Hippocampal formation (tissue), 2 donors: ENCODE measurements around the gene WDR73.
"Not testable (repeated sequence)": the region's sequence is repeated elsewhere in the genome, so short reads cannot be mapped to it uniquely, and the experiment has no call there.

Source experiments
- DNase-seq, 2 donors: peaks; one replicate each; lab custom pipeline; 2025; lab: John Stamatoyannopoulos, UW

The WDR73 gene

DNA sequence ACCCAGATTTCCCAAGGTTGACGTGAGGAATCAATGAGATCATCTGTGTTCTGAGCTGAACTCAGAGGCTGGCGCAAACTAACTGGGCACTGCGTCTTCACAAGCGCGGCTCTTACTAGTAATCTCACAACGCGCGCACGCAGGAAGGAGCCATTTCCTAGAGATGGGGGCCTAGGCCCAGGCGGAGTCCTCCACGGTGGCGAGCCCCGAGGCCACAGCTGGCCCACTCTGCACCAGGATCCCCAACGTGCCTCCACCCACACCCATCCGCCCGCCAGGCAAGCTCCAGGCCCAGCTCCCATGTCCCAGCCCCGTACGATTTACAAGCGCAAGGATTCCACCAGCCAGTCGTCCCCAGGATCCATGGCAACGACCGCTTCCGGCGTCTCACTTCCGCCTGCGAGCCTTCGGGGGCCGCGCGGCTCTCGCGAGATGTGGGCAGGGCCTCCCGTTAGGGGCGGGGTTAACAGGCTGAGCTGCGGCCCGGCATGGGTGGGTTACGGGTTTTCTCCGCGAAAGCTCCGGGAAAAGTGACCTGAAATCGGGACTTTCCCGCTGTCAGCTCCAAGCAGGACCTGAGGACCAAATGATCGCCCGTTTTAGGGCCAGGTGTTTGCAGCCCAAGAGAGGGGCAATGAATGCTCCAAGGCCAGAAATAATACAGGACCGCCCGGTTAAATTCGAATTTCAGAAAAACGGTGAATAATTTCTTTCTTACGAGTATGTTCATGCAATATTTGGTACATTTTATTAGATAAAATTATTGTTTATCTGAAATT is at the start of gene WDR73:
TSS of gene WDR73 (minus strand) at position 374 of the 779 bp plus-strand sequence. CDS start at position 365, 9 bp downstream.
- peak; percentile 94 to 99 for DNase-seq

DNA sequence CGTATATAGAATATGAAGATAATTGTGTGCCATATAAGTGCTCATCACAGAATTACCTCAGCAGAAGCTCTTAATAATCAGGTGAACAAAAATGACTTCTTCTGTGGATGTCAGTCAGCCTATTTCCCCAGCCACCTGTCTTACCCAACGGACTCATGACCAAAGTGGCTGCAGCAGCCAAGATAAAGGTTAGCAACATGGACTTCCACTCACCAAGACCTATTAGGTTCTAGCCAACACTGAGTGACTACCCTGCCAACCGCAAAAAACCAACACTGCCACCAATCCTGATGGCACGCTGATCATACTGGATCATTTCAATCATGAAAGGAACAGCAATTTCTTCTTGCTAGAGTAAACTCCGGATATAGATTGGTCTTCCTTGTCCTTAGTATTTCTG is 49.7 kb upstream of the WDR73 start:
- no peak for DNase-seq

DNA sequence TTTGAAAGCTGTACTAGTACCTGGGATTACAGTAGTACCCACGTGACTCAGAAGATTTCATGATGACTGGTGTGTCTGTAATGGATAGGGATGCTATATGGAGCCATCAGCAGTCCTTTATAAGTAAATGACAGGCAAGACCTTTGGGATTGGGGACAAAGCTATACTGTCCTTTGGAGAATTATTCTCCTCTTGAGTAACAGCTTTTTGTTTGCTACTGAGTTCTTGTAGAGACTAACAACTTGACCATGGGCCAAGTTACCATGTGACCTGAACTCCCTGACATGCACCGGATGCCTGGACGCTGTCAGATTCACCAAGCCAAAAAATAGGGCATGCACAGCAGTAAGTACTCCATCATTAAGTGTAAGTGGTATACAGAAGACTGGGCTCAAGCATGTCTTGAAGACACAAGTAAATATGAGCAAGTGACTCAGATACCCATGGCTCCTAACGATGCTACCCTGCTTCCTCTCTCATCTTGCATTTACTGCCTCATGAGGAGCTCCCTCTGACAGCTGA is 48.9 kb upstream of the WDR73 start:
- DNase-seq, result peak in 1 of 2 donors; percentile 30

DNA sequence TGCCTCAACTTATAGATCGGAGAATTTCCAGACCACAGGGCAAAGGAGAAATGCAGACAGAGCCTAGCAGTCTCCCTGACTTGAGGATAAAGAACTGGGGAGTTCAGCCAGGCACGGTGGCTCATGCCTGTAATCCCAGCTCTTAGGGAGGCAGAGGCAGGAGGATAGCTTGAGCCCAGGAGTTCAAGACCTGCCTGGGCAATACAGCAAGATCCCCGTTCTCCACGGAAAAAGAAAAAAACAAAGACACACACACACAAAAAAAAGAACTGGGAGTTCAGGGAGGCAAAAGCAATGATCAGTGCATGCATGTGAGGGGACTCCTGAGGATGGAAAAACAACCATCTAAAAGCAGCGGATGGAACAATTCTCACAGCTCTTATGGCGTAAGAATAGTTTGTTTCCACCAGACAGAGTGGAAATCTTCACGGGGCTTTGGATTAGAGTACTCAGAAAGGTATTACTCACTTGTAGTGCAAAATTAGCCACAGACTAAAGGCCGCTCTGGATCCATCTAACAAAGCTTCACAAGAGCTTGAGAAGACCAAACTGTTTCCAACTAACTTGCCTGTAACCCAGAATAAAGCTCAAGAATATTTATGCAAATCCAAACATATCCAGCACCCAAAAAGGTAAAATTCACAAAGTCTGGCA is 45.6 kb upstream of the WDR73 start:
- no peak for DNase-seq

DNA sequence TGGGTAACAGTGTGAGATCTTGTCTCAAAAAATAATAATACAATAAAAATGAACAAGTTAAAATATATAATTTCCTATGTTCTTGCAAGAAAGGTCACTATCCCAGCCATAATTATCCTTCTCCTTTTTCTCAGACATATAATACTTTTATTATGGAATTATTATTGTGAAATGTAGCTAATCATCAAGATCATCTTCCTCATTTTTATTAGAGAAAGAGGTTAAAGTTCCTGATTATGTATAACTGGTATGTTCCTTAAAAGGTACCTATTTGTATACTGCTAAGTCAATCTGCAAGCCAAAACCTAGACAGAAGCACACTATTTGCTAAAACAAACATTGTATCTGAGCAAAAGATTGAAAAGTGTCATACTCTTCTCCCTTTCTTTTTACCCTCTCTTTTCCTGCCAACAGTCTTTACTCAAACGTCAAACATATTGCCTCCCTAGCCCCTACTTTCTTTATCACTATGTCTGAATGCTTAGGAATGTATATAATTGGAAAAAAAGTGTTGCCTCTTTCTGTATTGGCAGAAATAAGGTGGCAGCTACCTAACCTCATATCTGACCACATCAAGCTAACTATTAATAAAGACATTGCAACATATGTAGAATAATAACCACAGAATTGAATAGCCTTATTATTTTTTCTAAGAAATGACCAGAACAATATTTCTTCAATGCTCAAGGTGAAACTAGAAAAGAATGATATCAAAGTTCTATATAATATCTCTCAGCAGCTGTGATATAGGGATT is 43.3 kb upstream of the WDR73 start:
- DNase-seq, result no peak

DNA sequence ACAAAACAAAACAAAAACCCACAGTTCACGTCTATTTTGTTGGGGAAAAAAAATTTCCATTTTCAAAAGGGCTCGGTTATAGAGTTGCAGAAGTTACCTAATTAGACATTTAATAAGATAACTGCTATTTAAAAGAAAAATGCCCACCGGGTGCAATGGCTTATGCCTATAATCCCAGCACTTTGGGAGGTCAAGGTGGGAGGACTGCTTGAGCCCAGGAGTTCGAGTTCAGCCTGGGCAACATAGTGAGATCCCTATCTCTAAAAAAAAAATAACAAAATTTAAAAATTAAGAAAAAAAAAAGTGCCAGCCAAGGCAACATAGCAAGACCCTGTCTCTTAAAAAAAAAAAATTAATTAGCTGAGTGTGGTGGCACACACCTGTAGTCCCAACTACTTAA is 42.7 kb upstream of the WDR73 start:
- DNase-seq, result no peak

DNA sequence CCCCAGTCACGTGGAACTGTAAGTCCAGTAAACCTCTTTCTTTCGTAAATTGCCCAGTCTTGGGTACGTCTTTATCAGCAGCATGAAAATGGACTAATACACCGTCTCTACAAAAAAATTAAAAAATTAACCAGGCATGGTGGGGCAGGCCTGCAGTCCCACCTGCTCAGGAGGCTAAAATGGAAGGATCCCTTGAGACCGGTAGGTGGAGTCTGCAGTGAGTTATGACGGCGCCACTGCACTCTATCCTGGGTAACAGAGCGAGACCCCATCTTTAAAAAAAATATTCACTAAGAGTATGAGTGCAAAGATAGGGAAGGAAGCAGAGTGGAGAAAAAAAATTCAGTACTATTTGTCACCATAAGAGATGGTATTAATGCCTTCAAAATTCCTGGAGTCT is 36.3 kb upstream of the WDR73 start:
- no peak for DNase-seq

DNA sequence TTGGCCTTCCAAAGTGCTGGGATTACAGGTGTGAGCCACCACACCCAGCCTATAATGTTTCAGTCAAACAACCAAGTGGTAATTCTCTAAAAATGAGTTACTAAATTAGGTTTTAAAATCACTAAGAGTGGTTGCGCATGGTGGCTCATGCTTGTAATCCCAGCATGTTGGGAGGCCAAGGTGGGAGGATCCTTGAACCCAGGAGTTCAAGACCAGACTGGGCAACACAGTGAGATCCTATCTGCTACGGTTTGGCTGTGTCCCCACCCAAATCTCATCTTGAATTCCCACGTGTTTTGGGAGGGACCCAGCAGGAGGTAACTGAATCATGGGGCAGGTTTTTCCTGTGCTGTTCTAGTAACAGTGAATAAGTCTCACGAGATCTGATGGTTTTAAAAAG is 35.8 kb upstream of the WDR73 start:
- DNase-seq, result no peak

DNA sequence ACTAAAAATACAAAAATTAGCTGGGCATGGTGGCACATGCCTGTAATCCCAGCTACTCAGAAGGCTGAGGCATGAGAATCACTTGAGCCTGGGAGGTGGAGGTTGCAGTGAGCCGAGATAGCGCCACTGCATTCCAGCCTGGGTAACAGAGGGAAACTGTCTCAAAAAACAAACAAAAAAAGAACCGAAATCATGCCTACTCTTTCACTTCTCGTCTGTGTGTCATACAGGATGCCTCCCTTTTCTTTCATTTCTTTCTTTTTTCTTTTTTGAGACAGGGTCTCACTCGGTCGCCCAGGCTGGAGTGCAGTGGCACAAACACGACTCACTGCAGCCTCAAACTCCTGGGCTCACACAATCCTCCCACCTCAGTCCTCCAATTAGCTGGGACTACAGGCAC is 32.4 kb upstream of the WDR73 start:
- not testable (repeated sequence) for DNase-seq

DNA sequence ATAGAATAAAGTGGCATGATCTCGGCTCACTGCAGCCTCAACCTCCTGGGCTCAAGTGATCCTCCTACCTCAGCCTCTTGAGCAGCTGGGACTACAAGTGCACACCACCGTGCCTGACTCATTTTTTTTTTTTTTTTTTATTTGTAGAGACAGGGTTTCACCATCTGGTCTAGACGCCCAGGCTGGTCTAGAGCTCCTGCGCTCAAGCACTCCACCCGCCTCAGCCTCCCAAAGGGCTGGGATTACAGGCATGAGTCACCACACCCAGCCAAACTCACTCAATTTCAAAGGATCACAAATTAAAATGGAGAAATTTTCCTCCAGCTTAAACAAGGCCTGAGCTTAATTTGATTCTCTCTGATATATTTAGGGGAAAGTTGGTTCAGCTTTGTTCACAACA is 31.2 kb upstream of the WDR73 start:
- no peak for DNase-seq

DNA sequence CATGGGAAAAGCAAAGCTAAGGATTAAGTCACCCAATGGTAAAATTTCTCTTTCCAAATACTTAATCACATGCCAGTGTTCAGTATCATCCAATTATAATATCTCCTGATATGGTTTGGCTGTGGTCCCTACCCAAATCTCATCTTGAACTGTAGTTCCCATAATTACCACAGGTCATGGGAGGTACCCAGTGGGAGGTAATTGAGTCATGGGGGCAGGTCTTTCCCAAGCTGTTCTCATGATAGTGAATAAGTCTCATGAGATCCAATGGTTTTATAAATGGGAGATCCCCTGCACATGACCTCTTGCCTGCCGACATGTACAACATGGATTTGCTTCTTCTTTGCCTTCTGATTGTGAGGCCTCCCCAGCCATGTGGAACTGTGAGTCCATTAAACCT is 30.0 kb upstream of the WDR73 start:
- DNase-seq, result no peak

DNA sequence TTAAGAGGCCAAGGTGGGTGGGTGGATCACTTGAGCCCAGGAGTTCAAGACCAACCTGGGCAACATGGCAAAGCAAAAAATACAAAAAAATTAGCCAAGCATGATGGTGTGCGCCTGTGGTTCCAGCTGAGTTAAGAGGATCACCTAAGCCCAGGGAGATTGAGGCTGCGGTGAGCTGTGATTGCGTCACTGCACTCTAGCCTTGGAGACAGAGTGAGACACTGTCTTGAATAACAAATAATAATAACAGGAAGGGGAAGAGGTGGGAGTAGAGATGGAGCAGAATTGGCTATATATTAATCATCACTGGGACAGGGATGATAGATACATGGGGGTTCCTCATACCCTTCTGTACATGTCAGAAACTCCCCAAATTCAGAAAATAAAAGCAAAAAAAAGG is 27.7 kb upstream of the WDR73 start:
- no peak for DNase-seq

DNA sequence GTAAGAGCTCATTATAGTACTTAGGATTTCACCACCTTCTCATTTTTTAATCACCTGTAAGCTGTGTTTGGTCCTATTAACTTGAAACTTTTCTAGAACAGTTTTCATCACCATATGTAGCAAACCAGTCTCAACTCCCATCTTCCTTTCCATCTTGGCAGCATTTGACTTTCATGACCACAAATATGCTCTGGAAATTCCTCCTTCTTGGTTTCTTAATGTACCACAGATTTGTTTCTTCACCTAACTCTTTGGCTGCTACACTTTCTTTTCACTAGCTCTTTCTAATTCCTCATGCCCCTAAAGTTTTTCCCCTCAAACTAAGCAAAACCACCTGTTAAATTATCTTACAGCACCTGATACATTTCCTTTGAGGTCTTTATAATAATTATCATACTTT is 17.1 kb upstream of the WDR73 start:
- DNase-seq, result no peak

DNA sequence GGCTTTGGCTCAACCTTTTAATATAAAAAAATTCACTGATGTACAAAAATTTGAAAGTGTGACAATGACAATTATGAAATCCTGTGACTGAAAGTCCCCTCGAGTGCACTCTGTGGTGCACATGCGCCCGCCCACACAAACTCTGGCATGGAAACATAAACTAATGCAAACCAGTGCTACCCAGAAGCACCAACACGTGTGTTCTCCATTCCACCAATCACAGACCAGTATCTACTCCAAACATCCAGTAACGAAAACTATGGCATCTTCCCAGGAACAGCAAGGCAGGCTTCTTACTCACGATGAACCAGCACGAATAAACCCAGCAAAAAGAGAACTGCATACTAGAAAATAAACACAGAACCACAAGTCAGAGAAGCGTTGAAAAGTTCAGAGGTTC is 15.6 kb upstream of the WDR73 start:
- DNase-seq, result no peak

DNA sequence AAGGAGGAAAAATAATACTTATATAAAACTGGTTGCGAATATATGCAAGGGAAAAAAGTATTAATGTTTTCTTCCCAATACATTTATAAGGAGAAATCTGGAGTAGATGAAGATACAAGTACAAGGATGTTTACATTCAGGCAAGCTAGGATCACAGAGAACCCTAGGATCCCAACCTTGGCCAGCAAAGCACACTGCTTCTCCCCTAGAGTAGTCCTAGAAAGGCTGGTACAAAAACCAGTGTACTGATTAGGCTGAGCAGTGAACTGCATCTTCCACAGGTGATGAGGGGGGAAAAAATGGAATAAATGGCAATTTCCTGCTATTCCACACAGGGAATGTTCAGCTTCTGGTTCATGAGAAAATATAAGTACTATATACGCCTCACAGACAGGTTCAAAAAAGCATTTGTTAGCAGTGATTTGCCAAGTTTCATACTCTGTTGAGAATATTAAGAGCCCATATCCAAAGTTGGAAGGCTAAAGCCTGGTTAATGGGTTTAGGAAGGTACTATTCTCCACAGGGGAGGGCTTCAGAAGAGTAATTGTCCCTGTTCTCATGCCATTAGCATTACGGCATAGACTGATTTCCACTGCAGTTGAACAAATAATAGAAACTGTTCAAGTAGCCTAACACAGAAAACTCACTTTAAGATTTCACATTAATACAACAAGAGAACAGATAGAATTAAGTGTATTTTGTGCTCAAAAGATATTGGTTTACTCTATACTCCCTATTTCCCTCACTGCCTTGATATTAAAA is 14.3 kb upstream of the WDR73 start:
- DNase-seq, result no peak

DNA sequence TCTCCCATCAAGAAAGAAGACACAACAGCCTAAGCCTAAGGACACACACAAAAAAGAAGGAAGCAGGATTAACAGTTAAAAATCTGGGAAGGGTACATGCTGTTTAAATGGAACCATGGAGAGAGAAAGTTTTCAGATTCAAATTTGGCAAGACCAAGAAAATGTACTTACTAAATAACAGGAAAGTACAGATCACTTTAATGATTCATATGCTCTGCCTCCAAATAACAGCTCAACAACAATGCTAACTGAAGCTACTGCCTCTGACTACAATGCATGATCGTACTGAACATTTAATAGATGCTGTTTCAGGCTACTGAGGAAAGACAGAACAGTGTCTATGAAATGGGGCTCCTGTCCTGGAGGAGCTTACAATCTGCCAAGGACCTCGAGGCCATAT is 12.3 kb upstream of the WDR73 start:
- no peak for DNase-seq

DNA sequence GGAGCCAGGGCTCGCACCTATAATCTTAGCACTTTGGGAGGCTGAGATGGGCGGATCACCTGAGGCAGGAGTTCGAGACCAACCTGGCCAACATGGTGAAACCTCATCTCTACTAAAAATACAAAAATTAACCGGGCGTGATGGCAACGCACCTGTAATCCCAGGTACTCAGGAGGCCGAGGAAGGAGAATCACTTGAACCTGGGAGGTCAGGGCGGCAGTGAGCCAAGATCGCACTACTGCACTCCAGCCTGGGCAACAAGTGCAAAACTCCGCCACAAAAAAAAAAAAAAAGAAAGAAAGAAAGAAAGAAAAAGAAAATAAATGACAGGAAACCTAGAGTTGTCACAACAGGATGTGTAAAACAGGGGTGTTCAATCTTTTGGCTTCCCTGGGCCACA is 6.9 kb upstream of the WDR73 start:
- no peak for DNase-seq

DNA sequence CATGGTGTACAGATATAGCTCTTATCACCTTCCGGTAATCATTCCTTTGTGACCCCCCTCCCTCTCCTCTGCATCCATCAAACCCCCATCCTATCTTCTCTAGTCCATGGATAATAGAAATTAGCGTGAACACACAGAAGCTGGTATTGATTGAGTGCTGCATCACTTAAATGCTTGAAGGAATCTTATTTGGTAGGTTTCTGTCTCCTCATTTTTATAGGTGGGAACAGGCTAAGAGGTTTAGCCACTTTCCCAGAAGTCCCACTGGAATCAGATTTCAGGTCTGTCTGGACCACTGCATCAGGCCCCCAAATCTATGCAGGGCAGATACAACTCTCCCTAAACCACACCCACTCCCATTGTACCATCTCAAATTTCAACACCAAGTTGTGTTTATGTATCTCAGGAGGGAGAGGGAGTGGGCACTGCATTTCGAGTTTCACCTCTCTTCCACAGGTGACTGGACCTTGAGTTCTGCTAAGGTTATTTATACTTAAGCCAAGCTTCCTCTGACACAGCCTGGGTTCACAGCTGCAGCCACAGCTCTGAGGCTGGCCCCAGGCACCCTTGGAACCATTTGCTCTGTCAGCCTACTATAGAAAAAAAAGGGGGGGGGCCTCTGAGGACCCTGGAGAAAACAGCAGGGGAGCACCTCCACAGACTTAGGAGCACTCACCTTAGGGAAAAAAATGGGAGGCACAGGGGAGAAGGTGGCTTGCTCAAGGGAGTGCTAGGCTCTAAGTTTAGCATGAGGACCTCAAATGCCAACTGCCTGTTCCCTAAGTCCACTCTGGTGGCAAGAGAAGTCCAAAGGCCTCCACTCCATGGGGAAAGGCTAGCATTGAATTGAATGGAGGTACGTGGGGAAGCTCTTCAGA is 6.1 kb upstream of the WDR73 start:
- DNase-seq, result no peak

DNA sequence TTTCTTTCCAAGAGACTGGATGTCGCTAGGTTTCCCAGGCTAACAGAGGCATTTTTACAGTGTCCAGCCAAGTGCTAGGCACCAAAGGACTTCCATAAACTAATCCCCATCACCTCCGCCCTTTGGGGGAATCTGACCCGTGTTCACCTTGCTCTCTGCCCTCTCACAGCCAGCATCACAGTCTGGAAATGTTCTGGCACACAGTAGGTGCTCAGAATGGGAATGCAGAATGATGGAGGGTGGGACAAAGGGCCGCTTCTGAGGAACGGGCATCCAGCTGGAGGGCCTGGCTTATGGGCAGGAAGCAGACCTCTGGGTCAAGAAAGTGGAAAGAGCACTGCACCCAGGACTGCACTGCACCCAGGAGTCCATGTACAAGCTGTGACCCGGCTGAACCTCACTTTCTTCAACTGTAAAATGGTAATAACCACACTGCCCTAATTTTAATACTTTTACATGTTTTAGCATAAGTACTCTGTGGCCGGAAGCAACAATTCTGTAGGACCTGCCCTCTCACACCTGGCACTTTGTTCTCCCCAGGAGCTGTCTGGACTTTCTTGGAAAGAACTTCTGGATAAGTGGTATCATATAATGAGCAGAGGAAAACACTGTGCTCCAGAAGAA is 4.8 kb upstream of the WDR73 start:
- DNase-seq, result no peak

DNA sequence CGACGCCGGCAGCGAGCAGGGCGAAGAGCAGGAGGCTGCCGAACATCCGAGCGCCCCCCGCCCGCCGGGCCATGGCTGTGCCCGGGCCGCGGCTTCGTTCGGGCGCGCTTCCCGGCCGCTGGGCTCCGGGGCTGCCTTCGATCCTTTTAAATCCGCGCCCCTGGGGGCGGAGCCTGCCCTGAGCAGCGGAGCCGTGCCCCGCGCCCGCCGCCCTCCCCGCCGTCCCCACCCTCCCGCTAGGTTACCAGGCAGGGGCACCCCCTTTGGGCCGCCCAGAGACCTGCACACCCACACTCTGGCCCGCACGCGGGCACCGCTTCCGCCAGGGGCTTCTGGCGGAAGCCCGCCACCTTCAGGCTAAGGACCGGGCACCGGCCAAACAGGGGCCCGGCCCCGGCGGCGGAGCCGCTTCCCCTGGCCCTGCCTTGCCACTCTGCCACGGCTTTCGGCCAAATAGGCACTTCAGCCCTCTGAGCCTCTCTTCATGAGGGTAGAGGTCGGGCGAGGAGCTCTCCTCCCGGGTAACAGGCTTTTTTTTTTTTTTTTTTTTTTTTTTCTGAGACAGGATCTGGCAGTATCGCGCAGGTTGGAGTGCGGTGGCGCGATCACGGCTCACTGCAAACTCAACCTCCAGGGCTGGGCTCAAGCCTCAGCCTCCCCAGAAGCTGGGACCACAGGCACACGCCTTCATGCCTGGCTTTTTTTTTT is 4.2 kb upstream of the WDR73 start, which contains the start of gene NMB:
TSS of gene NMB (minus strand) at position 120 of the 708 bp plus-strand sequence. CDS start at position 73, 47 bp downstream.
- DNase-seq, result peak; percentile 37 to 61
